Adrenal gland (tissue), 5 donors: ENCODE data around the gene E2F1.

Experiments
- POLR2A ChIP-seq, 2 donors: fragments of 450-650 bp; IDR thresholded peaks; one replicate each; pipeline ENCODE4 v1.6.1; 2017; ENCODE audit warnings: antibody characterized with exemption in 2 of 2, mild to moderate bottlenecking in 2 of 2, moderate library complexity in 1 of 2
- TF ChIP-seq, protein P1 (sequence below), 6 experiments: fragments of 450-650 bp in 4 of 6; fragments of 200-600 bp in 2 of 6; sonication (generic) in 1 of 6; IDR thresholded peaks; 1 replicate in 5 of 6; 2 replicates in 1 of 6; pipeline versions ENCODE4 v1.5.1 to v1.8.0; 2016 to 2021; ENCODE audit warnings: antibody characterized with exemption in 6 of 6, mild to moderate bottlenecking in 2 of 6, moderate library complexity in 1 of 6
- donor health status: DM: no; HTN: no; CAD: no.

GRCh38 chr20:33654680-33655161 is 31.5 kb downstream of the E2F1 start:
- TF ChIP-seq, protein P1, sequence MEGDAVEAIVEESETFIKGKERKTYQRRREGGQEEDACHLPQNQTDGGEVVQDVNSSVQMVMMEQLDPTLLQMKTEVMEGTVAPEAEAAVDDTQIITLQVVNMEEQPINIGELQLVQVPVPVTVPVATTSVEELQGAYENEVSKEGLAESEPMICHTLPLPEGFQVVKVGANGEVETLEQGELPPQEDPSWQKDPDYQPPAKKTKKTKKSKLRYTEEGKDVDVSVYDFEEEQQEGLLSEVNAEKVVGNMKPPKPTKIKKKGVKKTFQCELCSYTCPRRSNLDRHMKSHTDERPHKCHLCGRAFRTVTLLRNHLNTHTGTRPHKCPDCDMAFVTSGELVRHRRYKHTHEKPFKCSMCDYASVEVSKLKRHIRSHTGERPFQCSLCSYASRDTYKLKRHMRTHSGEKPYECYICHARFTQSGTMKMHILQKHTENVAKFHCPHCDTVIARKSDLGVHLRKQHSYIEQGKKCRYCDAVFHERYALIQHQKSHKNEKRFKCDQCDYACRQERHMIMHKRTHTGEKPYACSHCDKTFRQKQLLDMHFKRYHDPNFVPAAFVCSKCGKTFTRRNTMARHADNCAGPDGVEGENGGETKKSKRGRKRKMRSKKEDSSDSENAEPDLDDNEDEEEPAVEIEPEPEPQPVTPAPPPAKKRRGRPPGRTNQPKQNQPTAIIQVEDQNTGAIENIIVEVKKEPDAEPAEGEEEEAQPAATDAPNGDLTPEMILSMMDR (IDR thresholded peaks at IDR 0.05), result no peak
- TF ChIP-seq POLR2A (IDR thresholded peaks at IDR 0.05), result no peak
